ENCODE results near the gene PYGB.

PYGB gene

DNA sequence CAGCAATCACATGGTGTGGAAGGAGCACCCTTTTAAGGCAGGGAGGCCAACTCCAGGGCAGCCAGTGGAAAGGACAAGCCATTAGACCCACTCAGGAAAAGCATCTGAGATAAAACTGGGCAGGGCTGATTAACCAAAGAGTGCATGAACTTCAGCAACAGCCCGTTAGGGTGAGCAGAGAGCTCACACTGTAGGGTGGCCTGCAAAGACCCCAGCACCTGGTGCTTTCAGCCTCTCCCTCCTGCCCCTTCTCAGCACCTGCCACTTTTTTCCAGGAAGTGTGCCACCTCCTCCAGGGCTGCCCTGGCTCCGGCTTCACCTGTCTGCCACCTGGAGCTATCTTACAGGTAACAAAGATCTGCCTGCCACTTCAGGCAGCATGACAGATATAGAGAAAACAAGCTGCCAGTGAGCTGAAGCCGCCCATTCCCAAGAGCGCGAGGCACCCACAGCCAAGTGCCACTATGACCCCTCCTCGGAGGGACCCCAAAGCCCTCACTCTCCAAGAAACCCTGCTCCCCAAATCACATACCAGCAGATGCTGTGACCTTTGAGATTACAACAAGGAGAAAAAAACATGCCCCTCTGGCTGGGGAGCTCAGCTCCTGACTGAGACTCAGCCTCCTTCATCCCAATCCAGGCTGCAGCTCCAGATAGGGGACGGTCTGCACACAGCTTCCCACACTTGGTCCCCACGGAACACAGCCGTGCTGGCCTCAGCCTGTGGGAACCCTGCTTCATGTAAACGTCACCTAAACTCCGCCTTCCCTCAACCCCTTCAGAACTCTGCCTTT is 71.6 kb downstream of the PYGB start:
- H3K4me1 ChIP-seq, result peaks cover 55 to 97% (median 65%) of the 10 kb centered on the region in 10 experiments

GRCh38 chr20:25320035-25320800 is 72.3 kb downstream of the PYGB start:
- peak overlapping the region in 9 of 11 experiments; percentile 34 to 95 (median 92); a peak in 15 of 22 replicates for H3K27ac ChIP-seq
- H3K4me2 ChIP-seq, result peak overlapping the region; percentile 82 to 95 (median 89)

More for the DNA sequence above, 71.6 kb downstream of the PYGB start:
- H3K4me3 ChIP-seq, result peak overlapping the region in 9 of 10 experiments; percentile 3 to 47 (median 31); a peak in 14 of 20 replicates
- no peak for TF ChIP-seq Cebpa-rat (IDR thresholded peaks at IDR 0.05)
- H3K36me3 ChIP-seq, result peaks cover 29 to 66% (median 45%) of the 10 kb centered on the region in 11 experiments
- no peaks in the 10 kb centered on the region for H3K27me3 ChIP-seq
- no peaks in the 10 kb centered on the region for H3K9me3 ChIP-seq (replicated peaks in 1 of 11)
- H4K20me1 ChIP-seq, result peaks cover 0 to 12% (median 0%) of the 10 kb centered on the region in 11 experiments; a peak in 4 of 22 replicates
- peak overlapping the region; percentile 82 to 95 (median 89) for H3K4me2 ChIP-seq
- H3K27ac ChIP-seq, result peak overlapping the region; percentile 34 to 95 (median 92); a peak in 21 of 22 replicates
- H3K9ac ChIP-seq, result peak overlapping the region; percentile 38 to 84 (median 79); a peak in 21 of 22 replicates

DNA sequence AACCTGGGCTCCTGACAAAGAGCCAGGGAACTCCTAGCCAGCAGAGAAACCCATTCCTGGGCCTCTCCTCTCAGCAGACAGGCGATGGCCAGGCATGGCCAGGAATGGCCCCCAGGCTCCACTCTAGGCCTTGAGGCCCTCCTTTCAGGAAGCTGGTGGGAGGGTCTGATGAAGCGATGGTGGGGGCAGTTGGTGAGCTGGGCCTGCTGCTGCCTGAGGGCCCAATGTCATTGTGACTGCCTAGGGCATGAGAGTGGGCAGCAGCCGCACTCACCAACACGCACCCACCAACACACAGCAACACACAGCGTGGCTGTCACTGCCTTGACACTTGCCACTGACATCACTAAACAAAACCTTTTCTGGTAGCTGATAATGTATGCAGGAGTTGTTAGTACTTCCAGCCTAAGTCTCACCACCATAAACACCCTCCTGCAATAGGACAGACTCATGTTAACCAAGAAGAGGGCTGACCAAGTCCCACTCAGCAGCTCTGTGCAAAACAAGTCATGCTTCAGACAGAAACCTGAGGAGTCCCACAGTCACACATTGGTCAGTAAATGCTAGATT is 73.5 kb downstream of the PYGB start:
- Histone ChIP-seq H3K9ac (no peak overlapping the region; a peak in 1 of 22 replicates), H3K36me3 (peaks cover 20 to 49% (median 37%) of the 10 kb centered on the region in 11 experiments)
- no peak for TF ChIP-seq Cebpa-rat (IDR thresholded peaks at IDR 0.05)

More at GRCh38 chr20:25320035-25320800, 72.3 kb downstream of the PYGB start:
- no peak for TF ChIP-seq Cebpa-rat (IDR thresholded peaks at IDR 0.05)
- H3K9ac ChIP-seq, result peak overlapping the region in 10 of 11 experiments; percentile 38 to 83 (median 78); a peak in 14 of 22 replicates
- no peaks in the 10 kb centered on the region for H3K27me3 ChIP-seq
- peak overlapping the region in 2 of 10 experiments; percentile 3 to 31; a peak in 2 of 20 replicates for H3K4me3 ChIP-seq
- peaks cover 0 to 17% (median 0%) of the 10 kb centered on the region in 11 experiments; a peak in 4 of 22 replicates for H4K20me1 ChIP-seq
- H3K4me1 ChIP-seq, result peaks cover 62 to 97% (median 70%) of the 10 kb centered on the region in 10 experiments
- H3K36me3 ChIP-seq, result peaks cover 28 to 58% (median 38%) of the 10 kb centered on the region in 11 experiments
- H3K9me3 ChIP-seq (replicated peaks in 1 of 11), result no peaks in the 10 kb centered on the region

GRCh38 chr20:25321991-25322390 is 74.1 kb downstream of the PYGB start:
- H3K9ac ChIP-seq, result peak overlapping the region in 1 of 11 experiments; percentile 34; a peak in 1 of 22 replicates
- no peaks in the 10 kb centered on the region for H3K27me3 ChIP-seq
- no peak overlapping the region for H3K4me3 ChIP-seq
- no peak for TF ChIP-seq Cebpa-rat (IDR thresholded peaks at IDR 0.05)
- peaks cover 14 to 43% (median 31%) of the 10 kb centered on the region in 11 experiments for H3K36me3 ChIP-seq
- peaks cover 56 to 97% (median 67%) of the 10 kb centered on the region in 10 experiments for H3K4me1 ChIP-seq
- H3K27ac ChIP-seq, result peak overlapping the region in 5 of 11 experiments; percentile 1 to 41 (median 22); a peak in 4 of 22 replicates
- no peaks in the 10 kb centered on the region for H3K9me3 ChIP-seq (replicated peaks in 1 of 11)
- peak overlapping the region in 3 of 11 experiments; percentile 9 to 89 (median 25); a peak in 5 of 22 replicates for H3K4me2 ChIP-seq
- peaks cover 0 to 17% (median 0%) of the 10 kb centered on the region in 11 experiments; a peak in 4 of 22 replicates for H4K20me1 ChIP-seq

More for the DNA sequence above, 73.5 kb downstream of the PYGB start:
- Histone ChIP-seq H3K4me1 (peaks cover 62 to 97% (median 73%) of the 10 kb centered on the region in 10 experiments), H3K27ac (peak overlapping the region in 6 of 11 experiments; percentile 9 to 41 (median 20); a peak in 5 of 22 replicates), H3K9me3 (replicated peaks in 1 of 11) (no peaks in the 10 kb centered on the region), H3K4me2 (peak overlapping the region in 4 of 11 experiments; percentile 9 to 89 (median 17); a peak in 5 of 22 replicates), H3K27me3 (no peaks in the 10 kb centered on the region), H3K4me3 (no peak overlapping the region), H4K20me1 (peaks cover 0 to 17% (median 0%) of the 10 kb centered on the region in 11 experiments; a peak in 4 of 22 replicates)

GRCh38 chr20:25323496-25324246 is 75.8 kb downstream of the PYGB start:
- Histone ChIP-seq H3K9me3 (replicated peaks in 1 of 11) (no peaks in the 10 kb centered on the region), H3K4me3 (no peak overlapping the region), H3K36me3 (peaks cover 17 to 48% (median 31%) of the 10 kb centered on the region in 11 experiments), H3K9ac (peak overlapping the region in 2 of 11 experiments; percentile 26 to 30; a peak in 3 of 22 replicates), H3K4me1 (peaks cover 41 to 97% (median 51%) of the 10 kb centered on the region in 10 experiments), H3K27ac (peak overlapping the region in 9 of 11 experiments; percentile 4 to 76 (median 46); a peak in 12 of 22 replicates), H3K4me2 (peak overlapping the region; percentile 15 to 90 (median 46); a peak in 21 of 22 replicates), H3K27me3 (no peaks in the 10 kb centered on the region), H4K20me1 (peaks cover 0 to 29% (median 0%) of the 10 kb centered on the region in 11 experiments; a peak in 6 of 22 replicates)
- TF ChIP-seq Cebpa-rat (IDR thresholded peaks at IDR 0.05), result no peak

- Histone ChIP-seq H3K9ac (peak overlapping the region in 3 of 11 experiments; percentile 26 to 59 (median 48); a peak in 4 of 22 replicates), H3K4me1 (peaks cover 33 to 97% (median 45%) of the 10 kb centered on the region in 10 experiments), H3K27ac (peak overlapping the region; percentile 4 to 76 (median 39); a peak in 16 of 22 replicates), H4K20me1 (peaks cover 0 to 37% (median 0%) of the 10 kb centered on the region in 11 experiments; a peak in 5 of 22 replicates), H3K27me3 (no peaks in the 10 kb centered on the region), H3K36me3 (peaks cover 22 to 55% (median 36%) of the 10 kb centered on the region in 11 experiments), H3K9me3 (replicated peaks in 1 of 11) (no peaks in the 10 kb centered on the region; a peak in 1 of 22 replicates), H3K4me3 (no peak overlapping the region), H3K4me2 (peak overlapping the region; percentile 15 to 90 (median 46))
- 0 out of 22 replicates have a peak, but pooled peaks of 2 of the 11 experiments have one; percentile 10 to 37 for TF ChIP-seq Cebpa-rat (IDR thresholded peaks at IDR 0.05)
Measured at GRCh38 chr20:25324412-25324811, 76.5 kb downstream of the PYGB start.

DNA sequence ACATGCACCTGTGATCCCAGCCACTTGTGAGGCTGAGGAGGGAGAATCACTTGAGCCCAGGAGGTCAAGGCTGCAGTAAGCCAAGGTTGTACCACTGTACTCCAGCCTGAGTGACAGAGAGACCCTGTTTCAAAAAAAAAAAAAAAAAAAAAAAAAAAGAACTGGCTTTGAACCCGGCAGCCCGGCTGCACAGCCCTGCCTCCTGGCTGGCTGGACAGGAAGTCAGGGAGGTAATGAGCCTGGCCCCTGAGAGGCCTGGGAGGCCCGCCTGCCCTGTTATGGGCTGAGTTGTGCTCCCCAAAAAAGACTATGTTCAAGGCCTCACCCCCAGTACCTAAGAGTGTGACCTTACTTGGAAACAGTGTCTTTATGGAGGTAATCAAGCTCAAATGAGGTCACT is 77.2 kb downstream of the PYGB start:
- TF ChIP-seq Cebpa-rat (IDR thresholded peaks at IDR 0.05), result no peak
- peak overlapping the region; percentile 4 to 76 (median 37); a peak in 12 of 22 replicates for H3K27ac ChIP-seq
- H3K27me3 ChIP-seq, result no peaks in the 10 kb centered on the region
- H4K20me1 ChIP-seq, result peaks cover 0 to 38% (median 0%) of the 10 kb centered on the region in 11 experiments; a peak in 5 of 22 replicates
- peak overlapping the region in 2 of 11 experiments; percentile 59; a peak in 3 of 22 replicates for H3K9ac ChIP-seq
- peak overlapping the region in 8 of 11 experiments; percentile 27 to 90 (median 51); a peak in 12 of 22 replicates for H3K4me2 ChIP-seq
- H3K9me3 ChIP-seq (replicated peaks in 1 of 11), result no peaks in the 10 kb centered on the region; a peak in 1 of 22 replicates
- peaks cover 27 to 96% (median 38%) of the 10 kb centered on the region in 10 experiments for H3K4me1 ChIP-seq
- H3K36me3 ChIP-seq, result peaks cover 22 to 50% (median 36%) of the 10 kb centered on the region in 11 experiments
- H3K4me3 ChIP-seq, result no peak overlapping the region
